ENCODE measurements around the gene FREM3. TPM values are rescaled to one million over a fixed set of nuclear protein-coding genes. Genes with fewer than 3 reads are reported as not detected.
"Not testable (repeated sequence)": the region's sequence is repeated elsewhere in the genome, so short reads cannot be mapped to it uniquely, and the experiment has no call there.

FREM3 gene
- total RNA-seq, 1 donor from 2014 or later = not detected

DNA sequence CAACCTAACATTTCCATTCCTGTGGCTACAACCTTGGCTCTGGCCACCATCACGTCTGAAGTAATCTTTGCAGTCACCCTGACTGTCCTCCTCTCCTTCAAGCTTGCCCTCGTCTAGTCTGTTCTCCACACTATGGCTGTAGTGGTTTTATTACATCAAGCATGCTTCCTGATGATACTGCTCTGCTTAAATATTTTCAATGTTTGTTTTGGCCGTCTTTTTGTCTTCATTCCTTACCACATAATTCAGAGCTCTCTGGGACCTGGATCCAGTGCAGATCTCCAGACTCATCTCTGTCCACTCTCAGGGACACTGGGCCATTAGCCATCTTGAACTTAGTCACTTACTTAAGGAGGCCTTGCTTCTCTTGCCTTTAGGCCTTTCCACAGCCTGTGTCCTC is 27.7 kb upstream of the FREM3 start:
- TF ChIP-seq, protein P1, sequence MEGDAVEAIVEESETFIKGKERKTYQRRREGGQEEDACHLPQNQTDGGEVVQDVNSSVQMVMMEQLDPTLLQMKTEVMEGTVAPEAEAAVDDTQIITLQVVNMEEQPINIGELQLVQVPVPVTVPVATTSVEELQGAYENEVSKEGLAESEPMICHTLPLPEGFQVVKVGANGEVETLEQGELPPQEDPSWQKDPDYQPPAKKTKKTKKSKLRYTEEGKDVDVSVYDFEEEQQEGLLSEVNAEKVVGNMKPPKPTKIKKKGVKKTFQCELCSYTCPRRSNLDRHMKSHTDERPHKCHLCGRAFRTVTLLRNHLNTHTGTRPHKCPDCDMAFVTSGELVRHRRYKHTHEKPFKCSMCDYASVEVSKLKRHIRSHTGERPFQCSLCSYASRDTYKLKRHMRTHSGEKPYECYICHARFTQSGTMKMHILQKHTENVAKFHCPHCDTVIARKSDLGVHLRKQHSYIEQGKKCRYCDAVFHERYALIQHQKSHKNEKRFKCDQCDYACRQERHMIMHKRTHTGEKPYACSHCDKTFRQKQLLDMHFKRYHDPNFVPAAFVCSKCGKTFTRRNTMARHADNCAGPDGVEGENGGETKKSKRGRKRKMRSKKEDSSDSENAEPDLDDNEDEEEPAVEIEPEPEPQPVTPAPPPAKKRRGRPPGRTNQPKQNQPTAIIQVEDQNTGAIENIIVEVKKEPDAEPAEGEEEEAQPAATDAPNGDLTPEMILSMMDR (IDR thresholded peaks at IDR 0.05) = no peak
- TF ChIP-seq POLR2A (IDR thresholded peaks at IDR 0.05) (no peak), POLR2AphosphoS5 (IDR thresholded peaks at IDR 0.05; ENCODE audit: insufficient read depth in 1 of 2, low read depth in 1 of 2) (no peak)
- DNase-seq (ENCODE audit: extremely low spot score in 2 of 2) = no peak
- intact Hi-C loops (cut with DNase I) = no loop called here
- Histone ChIP-seq H3K27me3 (no peaks in the 10 kb centered on the region), H3K36me3 (no peaks in the 10 kb centered on the region), H3K27ac (no peak overlapping the region), H3K9me3 (no peaks in the 10 kb centered on the region), H3K4me3 (no peak overlapping the region), H3K4me1 (no peaks in the 10 kb centered on the region)

DNA sequence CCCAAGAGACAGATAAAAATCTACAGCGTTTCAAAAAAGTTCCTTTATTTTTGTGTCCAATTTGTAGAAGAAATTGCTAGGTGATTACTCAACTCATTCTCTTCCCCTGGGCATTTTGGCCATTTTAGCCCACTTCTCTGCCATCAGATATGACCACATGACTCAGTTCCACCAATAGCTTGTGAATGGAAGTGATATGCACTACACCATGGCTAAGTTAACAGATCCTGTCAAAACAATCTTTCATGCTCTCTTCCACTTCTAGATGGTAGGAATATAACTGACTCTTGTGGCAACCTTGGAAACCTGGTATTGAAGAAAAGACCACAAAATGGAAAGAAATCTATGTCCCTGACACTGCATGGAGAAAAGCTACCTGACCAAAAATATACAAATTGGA is 26.2 kb upstream of the FREM3 start:
- Histone ChIP-seq H3K27ac (no peak overlapping the region), H3K27me3 (no peaks in the 10 kb centered on the region), H3K9me3 (no peaks in the 10 kb centered on the region), H3K4me3 (no peak overlapping the region), H3K36me3 (no peaks in the 10 kb centered on the region), H3K4me1 (no peaks in the 10 kb centered on the region)
- intact Hi-C loops (cut with DNase I) = no loop called here
- DNase-seq (ENCODE audit: extremely low spot score in 2 of 2) = no peak
- TF ChIP-seq POLR2A (IDR thresholded peaks at IDR 0.05) (no peak), POLR2AphosphoS5 (IDR thresholded peaks at IDR 0.05; ENCODE audit: insufficient read depth in 1 of 2, low read depth in 1 of 2) (no peak)
- TF ChIP-seq, protein P1 (IDR thresholded peaks at IDR 0.05) = no peak

DNA sequence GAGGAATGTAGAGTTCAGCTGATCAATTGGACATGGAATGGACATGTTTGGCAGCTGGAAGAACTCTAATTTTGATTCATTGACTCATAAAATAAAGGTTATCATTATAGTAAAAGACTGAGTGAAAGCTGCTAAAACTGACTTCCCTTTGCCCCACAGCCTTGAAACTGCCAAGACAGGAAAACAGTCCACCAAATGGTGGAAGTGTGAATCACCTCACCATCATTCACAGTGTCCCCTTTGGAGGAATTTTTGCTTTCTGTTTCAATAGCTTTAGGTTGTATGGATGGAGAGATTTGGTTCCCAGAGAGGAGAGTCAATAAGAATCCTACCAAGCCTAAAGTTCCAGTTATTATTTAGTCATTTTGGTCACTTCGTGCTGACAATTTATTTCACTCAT is 20.8 kb upstream of the FREM3 start:
- Histone ChIP-seq H3K27me3 (no peaks in the 10 kb centered on the region), H3K9me3 (no peaks in the 10 kb centered on the region), H3K27ac (no peak overlapping the region), H3K4me1 (no peaks in the 10 kb centered on the region), H3K4me3 (no peak overlapping the region), H3K36me3 (no peaks in the 10 kb centered on the region)
- intact Hi-C loops (cut with DNase I) = no loop called here
- DNase-seq (ENCODE audit: extremely low spot score in 2 of 2) = no peak
- TF ChIP-seq POLR2AphosphoS5 (IDR thresholded peaks at IDR 0.05; ENCODE audit: insufficient read depth in 1 of 2, low read depth in 1 of 2) = no peak
- TF ChIP-seq, protein P1 (IDR thresholded peaks at IDR 0.05) = no peak
- no peak for TF ChIP-seq POLR2A (IDR thresholded peaks at IDR 0.05)

DNA sequence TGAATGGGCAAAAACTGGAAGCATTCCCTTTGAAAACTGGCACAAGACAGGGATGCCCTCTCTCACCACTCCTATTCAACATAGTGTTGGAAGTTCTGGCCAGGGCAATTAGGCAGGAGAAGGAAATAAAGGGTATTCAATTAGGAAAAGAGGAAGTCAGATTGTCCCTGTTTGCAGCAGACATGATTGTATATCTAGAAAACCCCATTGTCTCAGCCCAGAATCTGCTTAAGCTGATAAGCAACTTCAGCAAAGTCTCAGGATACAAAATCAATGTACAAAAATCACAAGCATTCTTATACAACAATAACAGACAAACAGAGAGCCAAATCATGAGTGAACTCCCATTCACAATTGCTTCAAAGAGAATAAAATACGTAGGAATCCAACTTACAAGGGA is 18.3 kb upstream of the FREM3 start:
- H3K9me3 ChIP-seq; H3K4me1 ChIP-seq; H3K27ac ChIP-seq; H3K4me3 ChIP-seq; H3K36me3 ChIP-seq; intact Hi-C loops (cut with DNase I); H3K27me3 ChIP-seq; DNase-seq (ENCODE audit: extremely low spot score in 2 of 2): not testable (repeated sequence)

DNA sequence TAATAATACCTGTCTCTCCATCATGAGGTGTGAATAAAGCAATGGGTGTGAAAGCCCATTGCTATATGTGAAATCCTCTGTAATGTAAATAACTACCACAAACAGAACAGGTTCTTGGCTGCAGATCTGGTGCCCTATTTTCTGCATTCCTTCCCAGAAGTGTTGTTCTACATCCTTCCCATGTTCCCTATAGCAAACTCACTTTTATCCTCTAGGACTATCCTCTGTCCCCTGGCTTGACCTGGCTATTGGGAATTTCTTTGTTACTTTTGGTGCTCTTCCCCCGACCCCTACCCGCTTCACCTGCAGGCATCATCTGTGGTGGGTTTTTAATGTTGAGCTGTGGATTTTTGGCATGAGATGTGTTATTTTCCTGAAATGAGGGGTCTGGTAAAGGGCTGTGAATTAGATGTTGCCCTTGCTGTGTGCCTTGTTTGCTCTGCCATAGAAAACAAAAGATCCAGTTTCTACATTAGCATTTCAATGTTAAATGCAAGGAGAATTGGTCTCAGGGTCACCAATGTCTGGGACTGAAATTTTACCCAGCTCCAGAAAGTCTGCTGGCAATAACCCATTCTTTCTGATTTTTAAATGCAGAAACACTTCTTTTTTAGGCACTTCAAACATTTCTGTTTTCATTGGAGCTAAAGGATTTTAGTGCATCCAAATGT is 13.6 kb upstream of the FREM3 start:
- no peak for DNase-seq (ENCODE audit: extremely low spot score in 2 of 2)
- intact Hi-C loops (cut with DNase I) = no loop called here
- Histone ChIP-seq H3K36me3 (no peaks in the 10 kb centered on the region), H3K4me3 (no peak overlapping the region), H3K9me3 (no peaks in the 10 kb centered on the region), H3K27ac (no peak overlapping the region), H3K27me3 (no peaks in the 10 kb centered on the region), H3K4me1 (no peaks in the 10 kb centered on the region)
- TF ChIP-seq POLR2AphosphoS5 (IDR thresholded peaks at IDR 0.05; ENCODE audit: insufficient read depth in 1 of 2, low read depth in 1 of 2) = no peak
- no peak for TF ChIP-seq POLR2A (IDR thresholded peaks at IDR 0.05)
- TF ChIP-seq, protein P1 (IDR thresholded peaks at IDR 0.05) = no peak

Data from vagina (tissue), 2 donors.